Mesothelial cell of epicardium (in vitro differentiated cells): Measurements from ENCODE around the gene ZNF334. TPM values are rescaled to one million over a fixed set of nuclear protein-coding genes. Genes with fewer than 3 reads are reported as not detected.

Experiments used
- DNase-seq, 2 experiments: peaks; one replicate each; pipeline ENCODE4 v3.0.0; 2021; ENCODE audit warnings: low spot score in 2 of 2; ENCODE audit not compliant: unreplicated experiment in 2 of 2
- H3K27ac Mint-ChIP-seq: 2 replicates; pipeline ENCODE4 v1.8.0; 2021; ENCODE audit warnings: mixed read lengths
- H3K27me3 Mint-ChIP-seq: 2 replicates; pipeline ENCODE4 v1.8.0; 2021; ENCODE audit warnings: low read depth, mixed read lengths
- H3K36me3 Mint-ChIP-seq: 2 replicates; pipeline ENCODE4 v1.8.0; 2021; ENCODE audit warnings: mixed read lengths
- H3K4me1 Mint-ChIP-seq: 2 replicates; pipeline ENCODE4 v1.8.0; 2021; ENCODE audit warnings: mixed read lengths
- H3K4me3 Mint-ChIP-seq: 2 replicates; pipeline ENCODE4 v1.8.0; 2021; ENCODE audit warnings: mild to moderate bottlenecking, moderate library complexity, mixed read lengths
- H3K9me3 Mint-ChIP-seq: 2 replicates; pipeline ENCODE4 v1.8.0; 2021; ENCODE audit warnings: mixed read lengths
- total RNA-seq: library from RNA; stranded (reverse); gene quantifications from 3 replicates; pipeline ENCODE4 v1.2.1, GENCODE V29; 2021
- TF ChIP-seq, protein P1 (sequence below): fragments of 200-600 bp; sonication (generic); IDR thresholded peaks from one replicate; pipeline ENCODE4 v1.5.0; 2021; ENCODE audit warnings: antibody characterized with exemption; ENCODE audit not compliant: unreplicated experiment

The ZNF334 gene
- total RNA-seq, result 31.8 to 34.5 TPM (median 32.5 TPM) in 3 replicates

- peaks cover 23% of the 10 kb centered on the region for H3K27me3 Mint-ChIP-seq
- H3K27ac Mint-ChIP-seq, result peak within 1 kb of the TSS; percentile 93
- H3K36me3 Mint-ChIP-seq, result peaks cover 30% of the 10 kb centered on the region
- TF ChIP-seq, protein P1, sequence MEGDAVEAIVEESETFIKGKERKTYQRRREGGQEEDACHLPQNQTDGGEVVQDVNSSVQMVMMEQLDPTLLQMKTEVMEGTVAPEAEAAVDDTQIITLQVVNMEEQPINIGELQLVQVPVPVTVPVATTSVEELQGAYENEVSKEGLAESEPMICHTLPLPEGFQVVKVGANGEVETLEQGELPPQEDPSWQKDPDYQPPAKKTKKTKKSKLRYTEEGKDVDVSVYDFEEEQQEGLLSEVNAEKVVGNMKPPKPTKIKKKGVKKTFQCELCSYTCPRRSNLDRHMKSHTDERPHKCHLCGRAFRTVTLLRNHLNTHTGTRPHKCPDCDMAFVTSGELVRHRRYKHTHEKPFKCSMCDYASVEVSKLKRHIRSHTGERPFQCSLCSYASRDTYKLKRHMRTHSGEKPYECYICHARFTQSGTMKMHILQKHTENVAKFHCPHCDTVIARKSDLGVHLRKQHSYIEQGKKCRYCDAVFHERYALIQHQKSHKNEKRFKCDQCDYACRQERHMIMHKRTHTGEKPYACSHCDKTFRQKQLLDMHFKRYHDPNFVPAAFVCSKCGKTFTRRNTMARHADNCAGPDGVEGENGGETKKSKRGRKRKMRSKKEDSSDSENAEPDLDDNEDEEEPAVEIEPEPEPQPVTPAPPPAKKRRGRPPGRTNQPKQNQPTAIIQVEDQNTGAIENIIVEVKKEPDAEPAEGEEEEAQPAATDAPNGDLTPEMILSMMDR, result no peak
- H3K4me3 Mint-ChIP-seq, result peak within 1 kb of the TSS; percentile 92
- DNase-seq, result peak; percentile 61 to 79
- peaks cover 9% of the 10 kb centered on the region for H3K4me1 Mint-ChIP-seq
- H3K9me3 Mint-ChIP-seq, result peaks cover 25% of the 10 kb centered on the region
Observed at GRCh38 chr20:46512943-46513844, at the start of gene ZNF334. Gene ZNF334, minus strand, starts transcription at chr20:46513559. Its CDS starts 1,457 bp downstream, at chr20:46512102.

- H3K4me1 Mint-ChIP-seq, result peaks cover 3% of the 10 kb centered on the region
- TF ChIP-seq, protein P1, result peak; percentile 89
- no peak overlapping the region for H3K27ac Mint-ChIP-seq
- H3K36me3 Mint-ChIP-seq, result no peaks in the 10 kb centered on the region
- H3K27me3 Mint-ChIP-seq, result peaks cover under 1% of the 10 kb centered on the region
- no peaks in the 10 kb centered on the region for H3K9me3 Mint-ChIP-seq
- DNase-seq, result peak; percentile 45 to 83
- H3K4me3 Mint-ChIP-seq, result no peak overlapping the region
Observed at GRCh38 chr20:46562373-46563169, 49.2 kb upstream of the ZNF334 start.

DNA sequence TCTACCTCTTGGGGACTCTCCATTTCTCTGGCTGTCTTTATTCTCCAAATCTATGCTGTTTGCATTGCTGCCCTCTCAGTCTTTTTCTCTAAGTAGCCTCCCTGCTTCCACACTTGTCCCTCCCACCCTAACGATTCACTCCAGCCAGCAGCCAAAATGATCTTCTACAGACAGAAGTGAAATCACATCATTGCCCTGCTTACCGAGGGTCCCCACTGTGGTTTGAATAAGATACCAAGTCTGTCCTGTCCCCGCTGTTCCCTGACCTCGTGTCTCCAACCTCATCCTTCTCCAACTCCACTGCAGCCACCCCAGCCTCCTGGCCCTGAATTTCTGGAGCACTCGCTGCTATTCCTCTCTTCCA lies 48.6 kb upstream of the ZNF334 start:
- DNase-seq, result no peak
- TF ChIP-seq, protein P1, result no peak
- no peak overlapping the region for H3K4me3 Mint-ChIP-seq
- H3K27ac Mint-ChIP-seq, result no peak overlapping the region
- H3K27me3 Mint-ChIP-seq, result peaks cover 2% of the 10 kb centered on the region
- H3K36me3 Mint-ChIP-seq, result no peaks in the 10 kb centered on the region
- no peaks in the 10 kb centered on the region for H3K4me1 Mint-ChIP-seq
- no peaks in the 10 kb centered on the region for H3K9me3 Mint-ChIP-seq

DNA sequence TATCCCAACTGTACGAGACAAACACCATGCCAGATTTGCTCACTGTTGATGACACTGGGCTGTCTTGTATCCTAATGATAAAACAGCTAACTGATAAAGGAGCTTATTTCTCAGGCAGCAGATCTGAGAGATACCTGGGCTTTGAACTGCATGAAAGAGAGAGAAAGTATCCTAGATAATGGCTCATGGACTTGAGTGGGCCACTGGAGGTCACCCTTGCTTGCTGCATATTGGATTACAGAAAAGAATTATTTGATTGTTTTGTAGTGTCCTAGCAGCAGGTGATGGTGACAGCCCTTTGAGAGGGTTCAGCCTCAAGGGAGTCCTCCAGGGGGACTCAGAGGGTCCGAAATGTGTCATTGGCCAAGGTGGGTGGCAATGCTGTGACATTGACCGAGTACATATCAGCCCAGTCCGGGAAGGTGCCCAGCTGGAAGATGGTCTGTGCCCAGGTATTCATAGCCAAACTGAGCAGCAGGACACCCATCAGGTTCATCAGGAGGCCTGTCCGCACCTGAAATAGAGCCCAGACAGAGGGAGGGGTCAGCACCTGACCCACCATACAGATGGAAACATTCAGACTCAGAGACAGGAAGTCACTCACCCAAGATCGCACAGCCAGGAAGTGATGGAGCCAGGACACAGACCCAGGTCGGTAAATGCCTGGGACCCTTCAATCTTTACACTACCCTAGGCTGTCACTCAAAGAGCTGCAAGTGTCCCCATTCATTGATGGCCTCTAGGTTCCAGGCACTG lies 46.5 kb upstream of the ZNF334 start:
- Mint-ChIP-seq H3K36me3 (no peaks in the 10 kb centered on the region), H3K4me3 (no peak overlapping the region), H3K9me3 (no peaks in the 10 kb centered on the region), H3K27ac (no peak overlapping the region), H3K4me1 (no peaks in the 10 kb centered on the region), H3K27me3 (peaks cover 7% of the 10 kb centered on the region)
- no peak for DNase-seq
- TF ChIP-seq, protein P1, result no peak

DNA sequence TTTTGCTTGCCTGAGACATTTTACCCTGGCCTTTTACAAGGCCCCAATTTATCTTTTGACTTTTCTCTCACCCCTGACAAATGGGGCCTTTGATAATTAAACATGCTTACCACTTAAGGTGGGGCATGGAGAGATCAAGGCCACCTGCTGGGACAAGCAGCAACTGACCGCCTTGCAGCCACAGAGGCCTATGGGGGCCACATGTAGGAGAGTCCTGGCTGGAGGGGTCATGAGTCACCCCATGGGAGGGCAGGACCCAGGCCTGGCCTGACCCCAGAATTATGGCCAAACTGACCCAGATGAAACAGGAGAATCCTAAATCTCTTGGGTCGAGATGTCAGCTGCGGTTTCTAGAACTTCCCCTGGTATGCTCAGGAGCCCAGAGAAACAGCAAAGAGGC lies 45.6 kb upstream of the ZNF334 start:
- no peak for DNase-seq
- Mint-ChIP-seq H3K27me3 (peaks cover 7% of the 10 kb centered on the region), H3K4me3 (no peak overlapping the region), H3K27ac (no peak overlapping the region), H3K4me1 (no peaks in the 10 kb centered on the region), H3K36me3 (no peaks in the 10 kb centered on the region), H3K9me3 (no peaks in the 10 kb centered on the region)
- TF ChIP-seq, protein P1, result no peak
